Measurements from ENCODE around the gene KCNMA1. TPM values are rescaled to one million over a fixed set of nuclear protein-coding genes. Genes with fewer than 3 reads are reported as not detected.
A peak's percentile ranks its signal among the peaks of the same experiment; 100 is the strongest.

Gene KCNMA1
- total RNA-seq, 1 experiment from 2014 or later = 139 TPM

DNA sequence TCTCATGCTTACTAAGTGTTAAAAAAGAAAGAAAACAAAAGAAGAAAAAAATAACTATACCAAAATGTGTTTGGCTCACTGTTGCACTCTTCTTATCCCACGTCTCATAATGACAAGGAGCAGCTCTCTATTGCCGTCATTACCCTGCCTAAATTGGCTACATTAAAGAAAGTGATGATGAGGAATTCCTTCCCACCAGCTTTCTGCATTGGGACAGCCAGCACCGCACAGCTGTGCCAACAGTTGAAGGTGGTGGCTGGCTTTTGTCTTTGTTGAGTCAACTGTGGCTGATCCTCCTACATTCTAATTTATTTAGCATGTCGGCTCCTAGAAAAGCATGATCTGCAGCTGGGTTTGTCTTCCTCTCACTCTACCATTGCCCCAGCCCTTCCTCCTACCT lies 751.8 kb downstream of the KCNMA1 start:
- no peak for DNase-seq (ENCODE audit: low read depth)

DNA sequence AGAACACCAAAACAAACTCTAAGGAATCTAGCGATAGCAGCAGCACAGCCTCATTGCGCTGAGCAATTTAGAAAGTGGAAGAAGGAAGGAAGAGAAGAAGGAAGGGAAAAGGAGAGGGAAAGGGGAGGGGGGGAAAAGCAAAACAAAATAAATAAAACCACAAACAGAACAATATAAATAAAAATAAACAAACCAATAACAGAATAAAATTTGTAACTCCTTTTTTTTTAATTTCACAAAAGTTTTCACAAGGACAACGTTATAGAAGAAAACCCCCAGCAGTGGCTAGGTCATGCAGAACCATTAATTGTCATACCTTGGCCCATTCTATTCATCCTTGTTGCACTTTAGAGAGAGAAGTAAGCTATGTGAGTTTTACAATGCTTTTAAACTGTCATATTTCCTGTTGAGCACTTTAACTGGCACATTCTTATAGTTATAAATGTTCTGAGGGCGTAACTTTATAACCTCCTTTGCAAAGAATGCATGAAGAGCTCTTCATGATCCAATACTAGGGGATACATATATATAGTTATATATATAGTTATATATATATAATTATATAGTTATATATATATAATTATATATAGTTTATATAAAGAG lies 752.8 kb downstream of the KCNMA1 start:
- no peak for DNase-seq (ENCODE audit: low read depth)

DNA sequence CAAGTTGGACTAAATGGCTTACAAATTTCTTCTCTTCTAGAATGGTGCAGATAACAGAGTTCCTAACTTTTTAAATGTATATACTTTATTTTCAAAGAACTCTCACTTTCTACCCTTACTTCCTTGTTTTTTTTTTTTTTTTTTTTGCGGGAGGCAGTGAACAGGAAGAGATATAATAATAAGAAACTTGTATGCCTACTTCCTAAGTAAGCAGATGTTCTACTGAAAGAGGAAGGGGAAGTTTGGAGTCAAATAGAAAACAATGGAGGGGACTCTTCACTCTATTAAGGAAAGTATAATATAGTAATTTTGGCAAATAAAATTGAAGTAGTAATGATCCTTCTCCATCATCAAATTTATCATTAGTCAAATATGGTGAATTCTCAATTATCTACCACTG lies 754.0 kb downstream of the KCNMA1 start:
- no peak for DNase-seq (ENCODE audit: low read depth)

DNA sequence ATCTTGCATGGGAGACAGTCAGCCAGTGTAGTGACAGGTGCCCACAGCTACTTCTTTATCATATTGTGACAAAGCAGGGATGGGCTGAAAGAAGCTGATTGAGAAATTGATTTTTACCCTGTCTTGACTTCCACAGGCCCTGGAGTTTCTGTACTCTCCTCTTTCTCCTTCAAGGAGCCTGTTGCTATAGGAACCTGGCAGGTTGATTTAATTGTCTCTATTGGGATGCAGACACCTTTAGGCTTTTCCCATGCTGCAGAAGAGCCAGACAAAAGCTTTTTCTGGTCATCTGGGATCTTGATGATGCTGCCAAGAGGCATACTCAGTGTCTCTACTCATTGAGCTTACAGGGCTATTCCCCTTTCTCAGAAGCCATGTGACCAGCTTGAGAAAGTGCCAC lies 754.8 kb downstream of the KCNMA1 start:
- no peak for DNase-seq (ENCODE audit: low read depth)

DNA sequence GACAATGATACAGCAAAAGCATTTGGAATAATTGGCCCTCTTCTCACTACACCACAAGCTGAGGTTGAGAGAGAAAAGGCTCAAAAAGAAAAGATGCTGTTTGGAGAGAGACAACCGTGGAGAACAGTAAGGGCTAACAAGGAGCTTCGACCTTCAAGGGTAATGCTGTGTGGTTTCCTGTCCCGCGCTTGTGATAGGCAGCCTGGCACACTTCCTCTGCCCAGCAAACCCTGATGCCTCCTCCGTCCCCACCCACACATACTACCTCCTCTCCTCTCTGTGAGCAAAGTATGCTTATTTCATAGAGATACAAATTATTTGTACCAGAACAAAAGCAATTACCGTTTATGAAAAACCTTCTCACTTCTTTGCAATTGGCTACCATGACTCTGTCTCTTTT lies 755.4 kb downstream of the KCNMA1 start:
- DNase-seq (ENCODE audit: low read depth) = peak; percentile 13

DNA sequence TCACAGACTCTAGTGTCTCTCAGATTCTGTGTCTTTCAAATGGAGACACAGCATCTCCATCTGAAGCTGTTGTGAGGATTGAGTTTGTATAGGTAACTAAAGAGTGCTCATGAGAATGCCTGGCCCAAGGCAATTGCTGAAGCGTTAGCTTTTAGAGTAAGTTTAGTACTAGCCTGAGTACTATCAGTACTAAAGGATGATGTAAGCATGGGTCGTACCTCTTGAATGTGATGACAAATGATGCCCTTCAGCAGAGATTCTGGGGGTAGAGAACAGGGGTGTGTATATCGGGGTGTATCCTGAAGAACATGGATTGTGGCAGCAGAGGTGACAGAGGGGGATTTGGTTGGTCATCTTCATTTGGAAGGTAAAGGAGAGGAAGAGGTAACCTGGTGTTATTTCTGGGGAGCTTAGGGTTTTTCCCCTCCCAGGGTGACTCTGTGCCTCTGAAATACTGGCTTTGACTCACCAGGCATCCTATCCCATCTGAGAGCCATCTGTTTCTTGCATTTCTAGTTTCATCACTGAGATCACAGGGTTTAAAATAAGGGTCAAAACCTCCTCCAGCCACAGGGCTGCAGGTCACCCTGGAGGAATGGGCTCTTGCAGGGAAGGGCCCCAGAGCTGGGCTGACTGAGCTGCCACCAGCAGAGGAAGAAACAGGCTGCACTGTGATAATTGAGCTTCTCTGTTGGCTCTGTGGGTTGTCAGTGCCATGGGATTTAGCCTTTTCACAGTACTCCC lies 756.0 kb downstream of the KCNMA1 start:
- no peak for DNase-seq (ENCODE audit: low read depth)

DNA sequence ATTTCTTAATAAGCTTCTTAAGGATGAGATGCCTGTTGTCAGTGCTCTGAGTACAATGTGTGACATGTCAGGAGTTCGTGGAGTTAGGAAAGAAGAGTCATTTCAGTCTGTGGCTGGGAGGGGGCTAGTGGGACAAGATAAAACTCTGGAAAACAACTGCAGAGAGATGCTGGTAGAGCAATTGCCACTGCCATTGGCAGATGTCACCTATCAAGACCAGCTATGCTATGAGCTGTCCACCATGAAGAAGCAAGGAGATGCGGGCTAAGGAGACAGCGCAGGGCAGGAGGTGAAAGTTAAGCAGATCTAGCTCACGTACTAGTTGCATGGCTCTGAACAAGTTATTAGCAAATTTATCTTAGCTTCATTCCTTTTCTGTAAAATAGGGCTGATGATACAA lies 756.7 kb downstream of the KCNMA1 start:
- no peak for DNase-seq (ENCODE audit: low read depth)

DNA sequence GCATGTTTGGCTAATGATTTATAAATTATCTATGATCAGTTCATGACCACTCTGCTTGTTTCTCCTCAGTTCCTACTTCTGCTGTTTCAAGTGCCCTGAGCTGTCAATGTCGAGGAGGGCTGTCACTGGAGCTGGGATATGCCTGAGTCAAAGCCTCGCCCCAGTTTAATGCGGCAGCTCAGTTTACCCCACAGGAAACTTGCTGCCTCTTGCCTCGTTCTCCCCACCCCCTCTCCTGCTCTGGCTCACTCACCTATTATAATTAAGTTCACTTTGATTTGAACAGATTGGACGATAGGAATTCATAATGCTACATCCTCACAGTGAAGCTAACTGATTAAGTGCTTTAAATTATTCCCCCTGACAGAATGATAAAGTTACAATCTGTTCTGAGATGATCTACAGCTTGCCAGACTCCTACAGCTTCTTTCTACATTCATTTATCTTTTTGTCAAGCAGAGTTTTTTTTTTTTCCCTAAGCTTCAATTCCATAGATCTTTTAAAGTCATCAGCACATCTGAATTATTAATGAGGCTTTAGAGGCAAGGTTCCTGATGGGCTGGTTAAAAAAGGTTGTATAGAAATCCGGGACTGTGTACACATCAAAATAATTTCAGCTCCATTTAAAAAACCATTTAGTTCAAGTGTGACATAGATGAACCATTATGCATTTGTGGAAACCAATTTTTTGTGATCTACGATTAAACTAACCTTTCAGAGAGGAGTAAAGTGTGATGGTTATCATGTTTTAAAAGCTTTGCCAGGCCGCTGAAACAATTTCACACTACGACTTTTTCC lies 758.3 kb downstream of the KCNMA1 start:
- DNase-seq (ENCODE audit: low read depth) = no peak

DNA sequence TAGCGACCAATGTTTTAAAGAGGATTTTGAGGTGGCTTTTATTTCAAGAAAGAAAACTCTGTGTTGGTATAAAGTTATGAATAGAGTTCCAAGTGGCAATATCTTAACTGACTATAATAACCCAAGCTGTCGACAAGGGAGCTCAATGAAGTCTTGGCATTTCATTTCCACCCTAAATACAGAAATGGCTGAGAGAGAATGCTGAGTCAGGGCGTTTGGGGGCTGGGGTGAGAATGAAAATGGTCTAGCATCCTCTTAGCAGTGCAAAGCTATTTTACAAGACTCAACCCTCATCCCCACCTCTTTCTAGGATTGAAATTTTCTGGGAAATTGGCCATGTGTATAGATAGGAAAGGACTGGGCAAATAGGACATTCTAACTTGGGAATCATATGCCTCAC lies 759.1 kb downstream of the KCNMA1 start:
- no peak for DNase-seq (ENCODE audit: low read depth)

DNA sequence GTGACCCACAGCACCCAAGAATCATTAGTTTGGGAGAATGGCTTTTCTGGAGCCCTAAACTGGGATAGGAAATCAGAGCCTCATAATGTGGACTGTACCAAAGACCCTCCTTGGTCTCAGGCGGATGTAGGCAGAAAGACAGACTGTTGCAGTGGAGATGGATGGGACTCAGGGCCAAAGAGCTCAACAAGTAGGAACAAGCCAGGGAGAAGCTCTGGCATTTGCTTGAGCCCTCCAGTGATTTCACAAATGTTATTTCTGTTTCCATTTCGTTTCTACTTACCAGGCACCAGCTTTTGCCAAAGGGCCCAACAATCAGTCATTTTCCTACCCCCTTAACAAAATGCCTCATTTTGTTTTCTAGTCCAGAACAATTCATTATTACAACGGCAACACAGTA lies 762.7 kb downstream of the KCNMA1 start:
- DNase-seq (ENCODE audit: low read depth) = no peak

DNA sequence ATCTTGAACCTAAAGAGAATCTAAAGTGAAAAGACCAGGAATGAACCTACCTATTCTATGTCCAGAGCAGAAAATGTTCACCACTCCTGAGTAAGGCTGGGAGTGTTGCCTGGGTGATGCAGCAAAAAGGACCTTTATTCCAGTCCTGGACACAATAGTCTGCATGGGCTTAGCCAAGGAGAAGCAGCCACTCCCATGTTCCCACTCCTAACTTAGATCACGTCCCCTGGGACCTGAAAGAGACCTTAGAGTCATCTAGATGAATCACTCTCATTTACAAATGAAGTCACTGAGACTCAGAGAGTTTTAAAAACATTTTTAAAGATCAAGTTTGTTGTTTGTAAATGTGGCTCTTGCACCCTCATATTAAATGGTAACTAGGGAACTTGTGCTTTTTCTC lies 763.4 kb downstream of the KCNMA1 start:
- DNase-seq (ENCODE audit: low read depth) = peak; percentile 3

DNA sequence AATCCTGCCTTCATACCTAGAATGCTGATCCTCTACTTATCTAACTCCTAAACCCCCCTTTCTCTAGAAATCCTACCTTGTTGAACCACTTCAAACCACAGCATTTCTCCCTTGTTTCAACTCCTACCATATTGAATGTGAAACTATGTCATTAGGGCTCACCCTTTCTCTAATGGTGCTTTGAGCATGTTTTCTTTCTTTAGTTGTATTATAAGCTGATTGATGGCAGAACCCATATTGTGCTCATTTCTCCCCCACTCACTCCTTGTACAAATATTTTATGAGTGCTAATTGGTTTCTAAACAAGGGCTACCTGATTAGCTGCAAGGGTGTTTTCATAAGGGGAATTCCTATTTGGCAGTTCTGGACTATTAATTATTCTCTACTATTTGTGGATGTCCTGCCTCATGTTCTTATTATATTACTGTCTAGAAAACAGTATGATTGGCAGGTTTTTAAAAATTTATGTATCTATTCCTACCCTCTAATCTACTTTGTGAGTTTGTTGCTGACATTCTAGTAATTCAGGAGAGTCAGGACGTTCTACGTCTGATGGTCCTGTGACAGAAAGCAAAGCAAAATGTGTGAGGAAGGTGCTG lies 765.8 kb downstream of the KCNMA1 start:
- DNase-seq (ENCODE audit: low read depth) = no peak

DNA sequence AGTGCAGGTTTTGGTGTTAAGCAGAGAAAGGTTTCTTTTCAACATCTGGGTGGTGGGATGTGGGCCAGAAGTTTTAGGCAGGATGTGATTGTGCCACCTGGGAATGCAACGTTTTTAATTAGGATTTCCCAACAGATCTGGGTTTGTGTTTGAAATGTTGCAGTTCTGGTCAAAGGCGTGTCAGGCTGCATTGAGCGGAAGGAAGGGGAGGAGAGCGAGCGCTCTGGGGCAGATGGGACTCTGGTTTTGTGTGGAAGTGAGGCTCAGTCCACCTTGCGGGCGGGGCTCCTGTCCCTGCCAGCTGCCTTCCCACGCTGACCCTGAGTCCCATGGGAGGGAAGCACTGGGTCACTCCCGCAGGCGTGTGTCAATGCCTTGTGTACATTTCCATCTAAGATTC lies 767.7 kb downstream of the KCNMA1 start:
- no peak for DNase-seq (ENCODE audit: low read depth)

DNA sequence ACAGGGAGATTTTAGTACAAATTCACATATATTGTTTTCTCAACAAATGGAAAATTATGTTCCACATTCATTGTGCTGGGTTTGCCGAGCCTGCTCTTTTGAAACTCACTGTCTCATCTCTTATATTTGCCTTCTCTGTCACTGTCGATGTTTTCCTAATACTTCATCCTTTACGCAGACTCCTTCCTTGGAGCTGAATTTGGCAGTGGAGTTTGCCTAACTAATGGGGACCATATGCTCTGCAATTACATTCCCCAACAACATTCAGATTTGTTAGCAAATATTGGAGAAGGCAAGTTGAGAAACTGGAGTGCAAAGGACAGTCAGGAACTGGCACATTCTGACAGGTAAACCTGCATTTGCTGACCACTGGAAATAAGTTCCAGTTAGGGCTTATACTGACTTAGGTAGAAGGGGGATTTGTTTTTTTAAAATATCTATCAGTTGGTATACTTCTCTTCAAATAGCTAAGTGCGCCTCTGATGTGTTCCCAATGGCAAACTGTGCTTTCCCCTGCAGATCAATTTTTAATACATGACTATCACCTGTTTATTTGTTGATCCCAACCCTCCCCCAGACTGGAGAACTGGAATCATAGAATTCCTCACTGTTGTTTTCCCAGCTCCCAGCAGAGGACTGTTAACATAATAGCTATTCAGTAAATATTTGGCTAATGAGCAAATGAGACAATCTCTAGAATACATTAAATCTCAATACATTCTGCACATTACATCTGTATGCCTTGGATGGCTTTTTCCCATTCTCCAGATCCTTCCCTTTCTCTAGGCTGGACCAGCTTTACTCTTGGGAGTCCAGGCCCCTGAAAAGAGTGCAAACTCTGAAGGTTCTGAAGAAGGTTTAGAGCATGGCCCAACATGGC lies 769.3 kb downstream of the KCNMA1 start:
- no peak for DNase-seq (ENCODE audit: low read depth)

DNA sequence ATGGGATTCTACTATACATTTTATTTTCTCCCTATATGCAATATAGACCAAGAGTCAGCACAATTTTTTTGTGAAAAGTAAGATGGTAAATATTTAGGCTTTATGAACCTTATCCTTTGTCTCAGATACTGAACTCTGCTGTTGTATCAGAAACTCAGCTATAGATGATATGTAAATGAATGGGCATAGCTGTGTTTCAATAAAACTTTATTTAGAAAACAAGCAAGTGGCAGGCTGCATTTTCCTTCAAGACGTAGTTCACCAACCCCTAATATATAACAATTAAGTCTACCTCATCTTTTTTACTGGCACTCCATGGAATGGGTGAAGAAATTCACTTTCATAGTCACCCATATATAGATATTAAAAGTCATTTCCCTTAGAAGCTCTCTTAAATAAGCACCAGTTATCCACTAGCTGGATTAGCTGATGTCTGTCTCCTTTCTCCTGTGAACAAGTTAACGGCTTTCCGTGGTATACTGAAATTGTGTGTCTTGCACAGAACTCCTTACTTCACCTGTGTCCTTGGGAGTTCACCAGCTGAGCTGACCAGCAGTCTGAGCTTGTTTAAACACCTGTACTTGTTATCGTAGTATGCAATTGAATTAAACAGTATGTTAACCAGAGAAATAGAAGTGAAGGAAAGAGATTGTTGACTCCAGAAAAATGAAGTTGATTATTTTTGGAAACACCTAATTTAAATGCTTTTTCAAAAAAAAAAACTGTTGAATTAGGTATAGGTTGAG lies 770.6 kb downstream of the KCNMA1 start:
- no peak for DNase-seq (ENCODE audit: low read depth)

DNA sequence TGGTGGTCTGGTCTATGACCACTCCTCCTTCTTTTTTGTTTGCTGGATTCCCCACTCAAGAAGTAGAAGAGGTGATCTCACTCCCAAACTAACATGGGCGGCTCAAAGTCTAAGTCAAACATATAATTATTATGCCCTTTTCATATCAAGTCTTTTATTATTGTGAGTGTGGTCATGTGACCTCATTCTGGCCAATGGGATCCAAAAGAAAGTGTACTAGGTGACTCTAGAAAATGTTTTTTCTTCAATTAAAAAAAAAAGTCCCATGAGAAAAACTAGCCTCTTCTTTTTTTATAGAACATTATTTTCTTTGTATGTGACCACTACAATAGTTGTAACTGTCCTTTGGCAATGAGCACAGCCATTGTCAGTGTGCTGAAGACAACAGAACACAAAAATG lies 772.7 kb downstream of the KCNMA1 start:
- no peak for DNase-seq (ENCODE audit: low read depth)

DNA sequence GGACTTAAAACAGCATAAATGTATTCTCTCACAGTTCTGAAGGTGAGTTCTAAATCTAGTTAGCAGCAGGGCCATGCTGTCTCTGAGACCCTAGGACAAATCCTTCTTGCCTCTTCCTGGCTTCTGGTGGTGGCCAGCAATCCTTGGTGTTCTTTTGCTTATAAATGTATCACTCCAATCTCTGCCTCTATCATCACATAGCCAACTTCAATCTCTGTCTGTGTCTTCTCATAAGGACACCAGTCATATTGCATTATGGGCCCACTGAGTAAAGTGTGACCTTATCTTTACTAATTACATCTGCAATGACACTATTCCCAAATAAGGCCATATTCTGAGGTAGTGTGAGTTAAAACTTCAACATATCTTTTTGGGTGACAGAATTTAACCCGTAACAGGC lies 778.9 kb downstream of the KCNMA1 start:
- no peak for DNase-seq (ENCODE audit: low read depth)

DNA sequence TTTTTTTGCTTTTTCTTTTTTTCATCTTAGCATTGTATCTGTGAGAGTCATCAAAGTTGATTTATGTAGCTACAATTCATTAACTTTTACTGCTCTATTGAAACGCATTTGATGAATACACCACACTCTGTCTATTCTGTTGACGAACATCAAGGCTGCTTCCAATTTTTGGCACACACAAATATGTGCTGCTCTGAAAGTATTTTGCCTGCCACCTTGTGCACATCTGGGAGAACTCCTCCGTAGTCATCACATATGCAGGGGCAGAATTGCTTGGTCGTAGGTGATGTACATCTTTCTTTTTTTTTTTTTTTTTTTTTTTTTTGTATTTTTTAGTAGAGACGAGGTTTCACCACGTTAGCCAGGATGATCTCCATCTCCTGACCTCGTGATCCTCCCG lies 796.8 kb downstream of the KCNMA1 start:
- DNase-seq (ENCODE audit: low read depth) = no peak

DNA sequence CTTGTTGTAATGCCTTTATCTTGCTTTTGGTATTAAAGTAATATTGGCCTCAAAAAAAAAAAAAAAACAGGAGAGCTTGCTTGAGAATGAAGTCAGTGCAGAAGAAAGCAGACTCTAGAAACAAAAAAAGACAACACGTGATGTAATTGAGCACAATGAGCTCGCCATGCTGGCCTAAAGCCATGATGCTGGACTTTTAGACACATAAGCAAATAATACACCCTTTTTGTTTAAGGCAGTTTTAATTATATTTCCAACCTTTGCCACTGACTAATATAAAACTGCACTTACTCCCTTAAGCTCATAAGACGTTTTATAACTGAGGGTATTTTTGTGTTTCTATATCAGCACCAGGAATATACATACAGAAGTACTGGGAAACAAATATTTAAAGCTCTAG lies 798.3 kb downstream of the KCNMA1 start:
- DNase-seq (ENCODE audit: low read depth) = no peak

DNA sequence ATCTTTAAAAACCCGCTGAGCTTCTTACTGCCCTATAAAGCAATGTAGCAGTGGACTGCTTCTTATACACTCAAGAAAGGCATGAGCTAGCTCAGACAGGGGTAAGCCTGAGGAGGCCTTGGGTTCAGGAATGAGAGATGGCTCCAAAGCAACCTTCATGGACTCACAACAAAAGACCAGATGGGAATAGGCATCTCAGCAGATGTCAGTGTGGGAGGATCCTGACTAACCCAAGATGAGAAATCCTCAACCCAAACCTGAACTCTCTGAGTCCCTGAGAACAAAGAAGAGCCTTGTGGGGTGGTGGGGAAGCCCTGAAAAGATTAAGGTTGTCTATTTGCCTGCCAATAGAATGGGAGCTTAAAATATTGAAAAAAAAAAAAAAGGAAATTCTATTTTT lies 807.4 kb downstream of the KCNMA1 start:
- DNase-seq (ENCODE audit: low read depth) = no peak

All from HT1080 (cell line).